K562 (cell line): ENCODE data around the gene IP6K2. TPM values are rescaled to one million over a fixed set of nuclear protein-coding genes. Genes with fewer than 3 reads are reported as not detected.

Experiments used
- CCAR2 ChIP-seq: fragments of 200-400 bp; formaldehyde crosslinking; IDR thresholded peaks from 2 replicates; pipeline ENCODE4 v1.6.1; 2017; ENCODE audit warnings: mild to moderate bottlenecking, low read depth, low read length
- ELK1 ChIP-seq: sonication (generic); formaldehyde crosslinking; IDR thresholded peaks from 2 replicates; pipeline ENCODE4 v1.8.1; 2022; ENCODE audit warnings: missing genetic modification reagents
- FOXA1 ChIP-seq: fragments of 450-650 bp; IDR thresholded peaks from 2 replicates; pipeline ENCODE4 v1.6.1; 2016; ENCODE audit warnings: mild to moderate bottlenecking, borderline replicate concordance
- MAFF ChIP-seq: IDR thresholded peaks from 2 replicates; pipeline ENCODE4 v1.6.1; 2012; ENCODE audit warnings: low read length, improper control_type of control experiment
- REST ChIP-seq, 2 experiments: fragments of 450-650 bp; formaldehyde crosslinking in 1 of 2; IDR thresholded peaks; 2 replicates each; pipeline versions ENCODE4 v1.4.0 to v1.6.1; 2014 to 2020; ENCODE audit warnings: mild to moderate bottlenecking in 2 of 2, borderline replicate concordance in 1 of 2, low read depth in 1 of 2
- TAL1 ChIP-seq: fragments of 450-650 bp; IDR thresholded peaks from 2 replicates; pipeline ENCODE4 v1.6.1; 2016; ENCODE audit warnings: mild to moderate bottlenecking
- ZNF197 ChIP-seq: fragments of 200-800 bp; sonication (Bioruptor generic); IDR thresholded peaks from 2 replicates; pipeline ENCODE4 v1.6.1; 2016; ENCODE audit warnings: low read depth, missing genetic modification characterization, missing compliant biosample characterization
- ZNF23 ChIP-seq: fragments of 250-450 bp; sonication (Bioruptor Pico); IDR thresholded peaks from 2 replicates; pipeline ENCODE4 v1.4.0; 2020; ENCODE audit warnings: mild to moderate bottlenecking
- ZNF561 ChIP-seq: fragments of 450-650 bp; formaldehyde crosslinking; conservative IDR thresholded peaks from 2 replicates; pipeline ENCODE4 v1.4.0; 2020; ENCODE audit warnings: mild to moderate bottlenecking, moderate library complexity
- polyA plus RNA-seq, 8 experiments: library from polyadenylated mRNA; depleted of rRNA in 4 of 8; stranded (reverse) in 5 of 8; unstranded in 3 of 8; fragments of >200 nt; fragmentation: Nextera tagmentation in 2 of 8; fragmentation: Illumina TruSeq in 1 of 8; extraction: Ambion mirVana in 2 of 8; extraction: Trizol in 1 of 8; gene quantifications; 2 replicates each; pipeline versions ENCODE4 v1.2.1 to v1.2.3, GENCODE V29; 2011 to 2014; ENCODE audit warnings: inconsistent platforms in 1 of 8, missing spikeins in 1 of 8
- total RNA-seq, 7 experiments: library from RNA; depleted of rRNA in 6 of 7; stranded (reverse); fragments of >200 nt in 6 of 7; fragmentation: Illumina TruSeq in 2 of 7; extraction: Trizol in 2 of 7; gene quantifications; 2 replicates each; pipeline versions ENCODE4 v1.2.1 to v1.2.3, GENCODE V29; 2011 to 2021; ENCODE audit warnings: low replicate concordance in 1 of 7
- TF ChIP-seq, protein P1 (sequence below): fragments of 250-450 bp; sonication (Bioruptor Pico); IDR thresholded peaks from 2 replicates; pipeline ENCODE4 v1.8.0; 2021; ENCODE audit warnings: borderline replicate concordance, mild to moderate bottlenecking, moderate library complexity; ENCODE audit not compliant: poor library complexity, severe bottlenecking
- TF ChIP-seq, protein P2 (sequence below), 2 experiments: fragments of 450-650 bp in 1 of 2; sonication (generic) in 1 of 2; formaldehyde crosslinking in 1 of 2; IDR thresholded peaks in 1 of 2; conservative IDR thresholded peaks in 1 of 2; 2 replicates each; pipeline versions ENCODE4 v1.6.1 to v1.8.1; 2016 to 2023; ENCODE audit warnings: mild to moderate bottlenecking in 2 of 2, moderate library complexity in 2 of 2, inconsistent platforms in 1 of 2, missing genetic modification reagents in 1 of 2

IP6K2 gene
- total and polyA plus RNA-seq, 9 of the 15 experiments (the other 6 are each of a cell fraction or from before 2014, with no cell fraction given), result 19.6 to 78.1 (median 48.0) TPM

- TF ChIP-seq, protein P1, sequence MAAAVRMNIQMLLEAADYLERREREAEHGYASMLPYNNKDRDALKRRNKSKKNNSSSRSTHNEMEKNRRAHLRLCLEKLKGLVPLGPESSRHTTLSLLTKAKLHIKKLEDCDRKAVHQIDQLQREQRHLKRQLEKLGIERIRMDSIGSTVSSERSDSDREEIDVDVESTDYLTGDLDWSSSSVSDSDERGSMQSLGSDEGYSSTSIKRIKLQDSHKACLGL (CRISPR knock-in tag), result no peak
- TF ChIP-seq MAFF, result no peak
- TF ChIP-seq FOXA1, result no peak
- TF ChIP-seq ZNF561, result no peak
- no peak for TF ChIP-seq TAL1
- peak; percentile 36 for TF ChIP-seq REST (IDR thresholded peaks at IDR 0.05; ENCODE audit: borderline replicate concordance)
- TF ChIP-seq REST (CRISPR knock-in tag; IDR thresholded peaks at IDR 0.05; ENCODE audit: low read depth), result peak; percentile 72; the same call in 1 of the 2 replicates
- TF ChIP-seq, protein P2, sequence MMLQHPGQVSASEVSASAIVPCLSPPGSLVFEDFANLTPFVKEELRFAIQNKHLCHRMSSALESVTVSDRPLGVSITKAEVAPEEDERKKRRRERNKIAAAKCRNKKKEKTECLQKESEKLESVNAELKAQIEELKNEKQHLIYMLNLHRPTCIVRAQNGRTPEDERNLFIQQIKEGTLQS (IDR thresholded peaks at IDR 0.05), result peak; percentile 91
- TF ChIP-seq, protein P2 (CRISPR knock-in tag; conservative IDR thresholded peaks at IDR 0.05), result no peak
- TF ChIP-seq ZNF23, result no peak
- TF ChIP-seq CCAR2, result no peak
- no peak for TF ChIP-seq ZNF197
- no peak for TF ChIP-seq ELK1
Observed at GRCh38 chr3:48663489-48664312, 53.3 kb downstream of the IP6K2 start (continued).
